Activated effector memory CD4-positive, alpha-beta T cell treated with Interleukin-2 at 50 U/mL for 16 hours (primary cell): ENCODE results near the gene XPNPEP3.

Source experiments
- DNase-seq: peaks from one replicate; pipeline ENCODE4 v3.0.0-alpha.2; 2020

XPNPEP3 gene

GRCh38 chr22:40951795-40952605, 95.1 kb downstream of the XPNPEP3 start:
- DNase-seq: no peak

GRCh38 chr22:40953471-40953870, 96.5 kb downstream of the XPNPEP3 start:
- no peak for DNase-seq

- DNase-seq: no peak
Observed at GRCh38 chr22:40954113-40954512, 97.2 kb downstream of the XPNPEP3 start.

GRCh38 chr22:40955571-40955970, 98.6 kb downstream of the XPNPEP3 start:
- no peak for DNase-seq

GRCh38 chr22:40957601-40958000, 100.7 kb downstream of the XPNPEP3 start:
- no peak for DNase-seq

GRCh38 chr22:40958299-40958698, 101.4 kb downstream of the XPNPEP3 start:
- DNase-seq: no peak

- no peak for DNase-seq
Observed at GRCh38 chr22:40960145-40960544, 103.2 kb downstream of the XPNPEP3 start.

- DNase-seq: no peak
Observed at GRCh38 chr22:40965936-40966725, 109.2 kb downstream of the XPNPEP3 start.

- DNase-seq: no peak
Observed at GRCh38 chr22:40966726-40967085, 109.8 kb downstream of the XPNPEP3 start.

GRCh38 chr22:40967111-40967760, 110.3 kb downstream of the XPNPEP3 start:
- no peak for DNase-seq

- no peak for DNase-seq
Observed at GRCh38 chr22:40972587-40972986, 115.6 kb downstream of the XPNPEP3 start.

- DNase-seq: no peak
Observed at GRCh38 chr22:40973144-40973543, 116.2 kb downstream of the XPNPEP3 start.

- no peak for DNase-seq
Observed at GRCh38 chr22:40975366-40975765, 118.4 kb downstream of the XPNPEP3 start.

GRCh38 chr22:40976866-40977700, 120.1 kb downstream of the XPNPEP3 start:
- no peak for DNase-seq

- no peak for DNase-seq
Observed at GRCh38 chr22:40979198-40979597, 122.2 kb downstream of the XPNPEP3 start.

- DNase-seq: no peak
Observed at GRCh38 chr22:40979871-40980270, 122.9 kb downstream of the XPNPEP3 start.
